ENCODE data around the gene EXOG. TPM values are rescaled to one million over a fixed set of nuclear protein-coding genes. Genes with fewer than 3 reads are reported as not detected.

The EXOG gene
- total and polyA plus RNA-seq, 7 donors = 2.9 to 14.5 (median 4.5) TPM

GRCh38 chr3:38552364-38552763 is 56.2 kb downstream of the EXOG start:
- H3K4me1 ChIP-seq = no peaks in the 10 kb centered on the region
- no peak for ATAC-seq
- H3K27ac ChIP-seq = no peak overlapping the region
- intact Hi-C loops (cut with DNase I) = no loop called here
- DNase-seq = no peak
- TF ChIP-seq CTCF (IDR thresholded peaks at IDR 0.05) = no peak
- WGBS, 3 donors = 72 to 79% (median 78%) methylated on average over 6 of the region's 6 CpGs
- H3K27me3 ChIP-seq (ENCODE audit: insufficient read depth in 3 of 3, low read length in 2 of 3) = no peaks in the 10 kb centered on the region
- no peak overlapping the region for H3K4me3 ChIP-seq
- H3K9me3 ChIP-seq = no peaks in the 10 kb centered on the region
- no peaks in the 10 kb centered on the region for H3K36me3 ChIP-seq (ENCODE audit: insufficient read depth in 1 of 2, low read depth in 1 of 2)

- Histone ChIP-seq H3K9me3 (no peaks in the 10 kb centered on the region), H3K27me3 (ENCODE audit: insufficient read depth in 3 of 3, low read length in 2 of 3) (no peaks in the 10 kb centered on the region), H3K27ac (no peak overlapping the region), H3K4me3 (no peak overlapping the region), H3K4me1 (no peaks in the 10 kb centered on the region), H3K36me3 (ENCODE audit: insufficient read depth in 1 of 2, low read depth in 1 of 2) (no peaks in the 10 kb centered on the region)
- 91 to 99% (median 93%) methylated on average over 2 of the region's 2 CpGs for WGBS, 3 donors
- DNase-seq (no peak), ATAC-seq (no peak)
- intact Hi-C loops (cut with DNase I) = no loop called here
- TF ChIP-seq CTCF (IDR thresholded peaks at IDR 0.05) = no peak
Measured at GRCh38 chr3:38553071-38553470, 56.9 kb downstream of the EXOG start.

GRCh38 chr3:38554127-38554827 is 58.1 kb downstream of the EXOG start:
- H3K4me1 ChIP-seq = no peaks in the 10 kb centered on the region
- H3K27ac ChIP-seq = no peak overlapping the region
- H3K4me3 ChIP-seq = no peak overlapping the region
- no peak for DNase-seq
- WGBS, 3 donors = 85 to 92% (median 90%) methylated on average over 8 of the region's 8 CpGs
- ATAC-seq = no peak
- H3K9me3 ChIP-seq = no peaks in the 10 kb centered on the region
- no peaks in the 10 kb centered on the region for H3K36me3 ChIP-seq (ENCODE audit: insufficient read depth in 1 of 2, low read depth in 1 of 2)
- intact Hi-C loops (cut with DNase I) = no loop called here
- no peaks in the 10 kb centered on the region for H3K27me3 ChIP-seq (ENCODE audit: insufficient read depth in 3 of 3, low read length in 2 of 3)
- no peak for TF ChIP-seq CTCF (IDR thresholded peaks at IDR 0.05)

- Histone ChIP-seq H3K4me3 (no peak overlapping the region), H3K4me1 (no peaks in the 10 kb centered on the region), H3K27me3 (ENCODE audit: insufficient read depth in 3 of 3, low read length in 2 of 3) (no peaks in the 10 kb centered on the region), H3K9me3 (no peaks in the 10 kb centered on the region), H3K27ac (no peak overlapping the region), H3K36me3 (ENCODE audit: insufficient read depth in 1 of 2, low read depth in 1 of 2) (no peaks in the 10 kb centered on the region)
- intact Hi-C loops (cut with DNase I) = no loop called here
- ATAC-seq = no peak
- 93 to 97% (median 94%) methylated on average over 6 of the region's 6 CpGs for WGBS, 3 donors
- TF ChIP-seq CTCF (IDR thresholded peaks at IDR 0.05) = no peak
- DNase-seq = no peak
Measured at GRCh38 chr3:38555149-38555840, 59.2 kb downstream of the EXOG start.

Measured in psoas muscle (tissue), 8 donors.